IMR-90 (cell line): ENCODE results near the gene CES1. TPM values are rescaled to one million over a fixed set of nuclear protein-coding genes. Genes with fewer than 3 reads are reported as not detected.

Source experiments
- ATAC-seq: fragments of 200-7000 bp; cut with Tn5 transposase; 2 replicates; pipeline ENCODE4 v1.9.1; 2020; ENCODE audit warnings: low read depth, mild to moderate bottlenecking, moderate library complexity
- BruUV-seq: library from RNA; stranded (reverse); fragments of 400-500 nt; replicated peaks from 2 replicates; lab custom pipeline; 2021; lab: Mats Ljungman, UMichigan
- CTCF ChIA-PET: fragments of 300-600 bp; formaldehyde crosslinking; extraction: SDS; loops from one replicate; lab custom pipeline; 2021; ENCODE audit warnings: antibody characterized with exemption; lab: Yijun Ruan, JAX
- POLR2A ChIA-PET: fragments of 300-600 bp; sonication (Branson Sonifier 250); formaldehyde crosslinking; loops from one replicate; lab custom pipeline; 2022; ENCODE audit warnings: antibody characterized with exemption; ENCODE audit not compliant: unreplicated experiment; lab: Charles Lee
- DNase-seq: peaks from one replicate; pipeline ENCODE4 v3.0.0; 2013
- H2AFZ ChIP-seq: replicated peaks from 2 replicates; pipeline ENCODE3; 2013; ENCODE audit warnings: low read length, mild to moderate bottlenecking; ENCODE audit not compliant: poor library complexity
- H2AK5ac ChIP-seq: 2 replicates; pipeline ENCODE4 v1.6.1; 2013; ENCODE audit warnings: low read depth, low read length, inconsistent platforms
- H2AK9ac ChIP-seq: replicated peaks from 2 replicates; pipeline ENCODE3; 2013; ENCODE audit warnings: mild to moderate bottlenecking, low read depth, low read length, moderate library complexity; ENCODE audit not compliant: poor library complexity
- H2BK120ac ChIP-seq: 2 replicates; pipeline ENCODE4 v1.6.1; 2013; ENCODE audit warnings: low read depth, low read length, inconsistent platforms
- H2BK15ac ChIP-seq: 3 replicates; pipeline ENCODE4 v1.6.1; 2013; ENCODE audit warnings: low read depth, low read length, inconsistent platforms
- H2BK20ac ChIP-seq: 2 replicates; pipeline ENCODE4 v1.6.1; 2013; ENCODE audit warnings: low read depth, mild to moderate bottlenecking, inconsistent platforms, low read length, moderate library complexity
- H2BK5ac ChIP-seq: 2 replicates; pipeline ENCODE4 v1.6.1; 2013; ENCODE audit warnings: mild to moderate bottlenecking, low read depth, low read length, inconsistent platforms; ENCODE audit not compliant: poor library complexity, severe bottlenecking
- H3K14ac ChIP-seq: replicated peaks from 2 replicates; pipeline ENCODE4 v1.6.1; 2013; ENCODE audit warnings: low read depth, low read length, inconsistent platforms
- H3K18ac ChIP-seq: 2 replicates; pipeline ENCODE4 v1.6.1; 2013; ENCODE audit warnings: low read depth, low read length, control low read depth
- H3K23ac ChIP-seq: 2 replicates; pipeline ENCODE4 v1.6.1; 2013; ENCODE audit warnings: low read depth, low read length, inconsistent platforms
- H3K27ac ChIP-seq: 2 replicates; pipeline ENCODE4 v1.5.1; 2013; ENCODE audit warnings: mild to moderate bottlenecking, control low read depth, low read length; ENCODE audit not compliant: insufficient read depth
- H3K27me3 ChIP-seq: 2 replicates; pipeline ENCODE4 v1.6.1; 2013; ENCODE audit warnings: low read length; ENCODE audit not compliant: control insufficient read depth, insufficient read depth
- H3K36me3 ChIP-seq: 2 replicates; pipeline ENCODE4 v1.6.1; 2013; ENCODE audit warnings: low read length, mixed read lengths; ENCODE audit not compliant: control insufficient read depth, insufficient read depth
- H3K4ac ChIP-seq: 2 replicates; pipeline ENCODE4 v1.6.1; 2013; ENCODE audit warnings: low read depth, low read length, inconsistent platforms
- H3K4me1 ChIP-seq: 2 replicates; pipeline ENCODE4 v1.6.1; 2013; ENCODE audit warnings: low read length, mixed read lengths; ENCODE audit not compliant: control insufficient read depth, insufficient read depth
- H3K4me2 ChIP-seq: 2 replicates; pipeline ENCODE4 v1.6.1; 2013; ENCODE audit warnings: low read depth, mild to moderate bottlenecking, control low read depth, low read length, moderate library complexity
- H3K4me3 ChIP-seq: 2 replicates; pipeline ENCODE4 v1.5.1; 2013; ENCODE audit warnings: low read depth, mild to moderate bottlenecking, control low read depth, low read length, moderate library complexity; ENCODE audit not compliant: insufficient read depth
- H3K56ac ChIP-seq: 2 replicates; pipeline ENCODE4 v1.6.1; 2013; ENCODE audit warnings: low read length, inconsistent platforms; ENCODE audit not compliant: insufficient read depth; ENCODE audit errors: extremely low read depth
- H3K79me1 ChIP-seq, 2 experiments: 2 replicates each; pipeline ENCODE4 v1.6.1; 2013; ENCODE audit warnings: low read length in 2 of 2, inconsistent platforms in 1 of 2, low read depth in 1 of 2
- H3K9ac ChIP-seq: 2 replicates; pipeline ENCODE4 v1.6.1; 2013; ENCODE audit warnings: low read depth, low read length, control low read depth
- H3K9me1 ChIP-seq: 2 replicates; pipeline ENCODE4 v1.6.1; 2013; ENCODE audit warnings: low read length, inconsistent platforms; ENCODE audit not compliant: insufficient read depth
- H3K9me3 ChIP-seq: 2 replicates; pipeline ENCODE4 v1.6.1; 2013; ENCODE audit warnings: low read length; ENCODE audit not compliant: control insufficient read depth, insufficient read depth
- H4K20me1 ChIP-seq: 2 replicates; pipeline ENCODE4 v1.6.1; 2013; ENCODE audit warnings: low read length, inconsistent platforms; ENCODE audit not compliant: insufficient read depth
- H4K5ac ChIP-seq: 2 replicates; pipeline ENCODE4 v1.6.1; 2013; ENCODE audit warnings: mild to moderate bottlenecking, low read depth, low read length, control low read depth
- H4K8ac ChIP-seq, 2 experiments: 2 replicates each; pipeline ENCODE4 v1.6.1; 2013; ENCODE audit warnings: low read depth in 2 of 2, low read length in 2 of 2, control low read depth in 1 of 2, inconsistent platforms in 1 of 2
- H4K91ac ChIP-seq: 2 replicates; pipeline ENCODE4 v1.6.1; 2013; ENCODE audit warnings: low read depth, low read length, inconsistent platforms; ENCODE audit not compliant: insufficient read depth
- BHLHE40 ChIP-seq: fragments of 150-350 bp; IDR thresholded peaks from 2 replicates; pipeline ENCODE4 v1.6.1; 2016; ENCODE audit warnings: mild to moderate bottlenecking, low read depth, low read length
- CEBPB ChIP-seq: IDR thresholded peaks from 2 replicates; pipeline ENCODE4 v1.6.1; 2012; ENCODE audit warnings: low read depth, low read length, improper control_type of control experiment
- CHD1 ChIP-seq: IDR thresholded peaks from 2 replicates; pipeline ENCODE4 v1.6.1; 2012; ENCODE audit warnings: low read depth, low read length, improper control_type of control experiment
- ELK1 ChIP-seq: fragments of 150-350 bp; IDR thresholded peaks from 2 replicates; pipeline ENCODE4 v1.6.1; 2016; ENCODE audit warnings: low read depth, mild to moderate bottlenecking, low read length, moderate library complexity, borderline replicate concordance
- FOS ChIP-seq: fragments of 150-350 bp; IDR thresholded peaks from 2 replicates; pipeline ENCODE4 v1.6.1; 2016; ENCODE audit warnings: low read depth, low read length
- MAFK ChIP-seq: IDR thresholded peaks from 2 replicates; pipeline ENCODE4 v1.6.1; 2012; ENCODE audit warnings: low read depth, low read length, improper control_type of control experiment
- MAZ ChIP-seq: IDR thresholded peaks from 2 replicates; pipeline ENCODE4 v1.6.1; 2012; ENCODE audit warnings: low read depth, mild to moderate bottlenecking, low read length, improper control_type of control experiment, moderate library complexity, borderline replicate concordance
- MXI1 ChIP-seq: IDR thresholded peaks from 2 replicates; pipeline ENCODE4 v1.6.1; 2012; ENCODE audit warnings: low read depth, mild to moderate bottlenecking, low read length, moderate library complexity, borderline replicate concordance
- NFE2L2 ChIP-seq: fragments of 150-350 bp; IDR thresholded peaks from 2 replicates; pipeline ENCODE4 v1.6.1; 2016; ENCODE audit warnings: low read depth, mild to moderate bottlenecking, low read length
- POLR2A ChIP-seq: IDR thresholded peaks from 2 replicates; pipeline ENCODE4 v1.6.1; 2012; ENCODE audit warnings: mild to moderate bottlenecking, low read depth, low read length
- RAD21 ChIP-seq: IDR thresholded peaks from 2 replicates; pipeline ENCODE4 v1.6.1; 2012; ENCODE audit warnings: low read length, improper control_type of control experiment
- RCOR1 ChIP-seq: IDR thresholded peaks from 2 replicates; pipeline ENCODE4 v1.6.1; 2012; ENCODE audit warnings: mild to moderate bottlenecking, low read length, improper control_type of control experiment; ENCODE audit not compliant: insufficient replicate concordance
- RFX5 ChIP-seq: IDR thresholded peaks from 2 replicates; pipeline ENCODE4 v1.8.0; 2012; ENCODE audit warnings: low read depth, mild to moderate bottlenecking, low read length, moderate library complexity
- SMC3 ChIP-seq: fragments of 150-350 bp; IDR thresholded peaks from 2 replicates; pipeline ENCODE4 v1.6.1; 2016; ENCODE audit warnings: low read depth, mild to moderate bottlenecking, antibody characterized with exemption, low read length, moderate library complexity
- WGBS, 2 experiments: methylation state at CpG; one replicate each; pipeline versions ENCODE4 v1.1.5 to v1.1.7; 2013; ENCODE audit warnings: missing lambda C conversion rate in 2 of 2; ENCODE audit not compliant: insufficient read length in 1 of 2; ENCODE audit errors: extremely low coverage in 2 of 2; 5-methylcytosine and 5-hydroxymethylcytosine counted together
- dilution Hi-C: fragments of 300-500 bp; cut with HindIII; formaldehyde crosslinking; loops from one replicate; pipeline ENCODE4 v1.14.3; 2018; ENCODE audit warnings: low sequenced_read_pairs; ENCODE audit not compliant: unreplicated experiment
- in situ Hi-C: fragments of 300-500 bp; cut with MboI; formaldehyde crosslinking; loops from 3 replicates; pipeline ENCODE4 v1.14.3; 2019; ENCODE audit warnings: low sequenced_read_pairs, inconsistent platforms, mixed read lengths
- intact Hi-C: fragments of 100-400 bp; cut with micrococcal nuclease; formaldehyde crosslinking; loops from 2 replicates; pipeline ENCODE4 v1.10.0; 2022
- polyA plus RNA-seq, 3 experiments: library from polyadenylated mRNA; depleted of rRNA; stranded (reverse); fragments of >200 nt; gene quantifications; 2 replicates each; pipeline ENCODE4 v1.2.3, GENCODE V29; 2012; ENCODE audit warnings: low replicate concordance in 1 of 3
- total RNA-seq: library from RNA; depleted of rRNA; stranded (reverse); fragments of >200 nt; gene quantifications from 2 replicates; pipeline ENCODE4 v1.2.3, GENCODE V29; 2012
- TF ChIP-seq, protein P1 (sequence below): fragments of 150-350 bp; IDR thresholded peaks from 2 replicates; pipeline ENCODE4 v1.6.1; 2017; ENCODE audit warnings: mild to moderate bottlenecking, antibody characterized with exemption, low read length, low read depth
- TF ChIP-seq, protein P2 (sequence below): conservative IDR thresholded peaks from 2 replicates; pipeline ENCODE4 v1.5.1; 2012; ENCODE audit warnings: mild to moderate bottlenecking, low read depth, low read length, improper control_type of control experiment

CES1 gene
- total and polyA plus RNA-seq, 2 of the 4 experiments (the other 2 are of a cell fraction) = 0.03 TPM; not detected in 1

DNA sequence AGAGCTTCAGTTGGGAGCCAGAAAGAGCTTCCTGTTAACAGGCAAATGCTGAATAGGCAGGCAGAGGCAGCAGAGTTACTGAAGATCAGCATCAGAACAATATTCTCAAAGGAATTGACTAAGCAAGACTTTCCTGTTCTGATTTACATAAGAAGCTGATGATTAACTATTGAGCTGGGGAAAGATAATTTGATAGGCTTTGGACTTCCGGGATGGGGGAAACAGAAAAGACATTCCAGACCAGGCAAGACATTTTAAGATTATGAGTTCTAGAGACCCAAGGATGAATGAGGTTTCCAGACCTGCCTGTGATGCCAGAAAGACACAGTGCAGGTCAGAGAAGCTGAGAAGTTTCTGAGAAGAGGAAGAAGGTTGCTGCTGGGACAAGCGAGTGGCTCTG, 42.4 kb upstream of the CES1 start, which contains the start of gene CES5A:
Gene CES5A, minus strand, starts transcription at position 101 of the 400 bp plus-strand sequence. CDS start 152 bp downstream, outside the sequence.
- H3K27me3 ChIP-seq = no peaks in the 10 kb centered on the region
- no peak within 1 kb of the TSS for H4K91ac ChIP-seq
- H3K9me1 ChIP-seq = no peaks in the 10 kb centered on the region
- TF ChIP-seq CHD1 (no peak), RFX5 (no peak), MAFK (no peak), MAZ (no peak), ELK1 (no peak), RCOR1 (no peak), MXI1 (no peak), RAD21 (no peak), POLR2A (no peak), BHLHE40 (no peak), CEBPB (no peak), SMC3 (no peak), NFE2L2 (no peak), FOS (no peak)
- TF ChIP-seq, protein P1, sequence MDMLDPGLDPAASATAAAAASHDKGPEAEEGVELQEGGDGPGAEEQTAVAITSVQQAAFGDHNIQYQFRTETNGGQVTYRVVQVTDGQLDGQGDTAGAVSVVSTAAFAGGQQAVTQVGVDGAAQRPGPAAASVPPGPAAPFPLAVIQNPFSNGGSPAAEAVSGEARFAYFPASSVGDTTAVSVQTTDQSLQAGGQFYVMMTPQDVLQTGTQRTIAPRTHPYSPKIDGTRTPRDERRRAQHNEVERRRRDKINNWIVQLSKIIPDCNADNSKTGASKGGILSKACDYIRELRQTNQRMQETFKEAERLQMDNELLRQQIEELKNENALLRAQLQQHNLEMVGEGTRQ = no peak
- TF ChIP-seq, protein P2, sequence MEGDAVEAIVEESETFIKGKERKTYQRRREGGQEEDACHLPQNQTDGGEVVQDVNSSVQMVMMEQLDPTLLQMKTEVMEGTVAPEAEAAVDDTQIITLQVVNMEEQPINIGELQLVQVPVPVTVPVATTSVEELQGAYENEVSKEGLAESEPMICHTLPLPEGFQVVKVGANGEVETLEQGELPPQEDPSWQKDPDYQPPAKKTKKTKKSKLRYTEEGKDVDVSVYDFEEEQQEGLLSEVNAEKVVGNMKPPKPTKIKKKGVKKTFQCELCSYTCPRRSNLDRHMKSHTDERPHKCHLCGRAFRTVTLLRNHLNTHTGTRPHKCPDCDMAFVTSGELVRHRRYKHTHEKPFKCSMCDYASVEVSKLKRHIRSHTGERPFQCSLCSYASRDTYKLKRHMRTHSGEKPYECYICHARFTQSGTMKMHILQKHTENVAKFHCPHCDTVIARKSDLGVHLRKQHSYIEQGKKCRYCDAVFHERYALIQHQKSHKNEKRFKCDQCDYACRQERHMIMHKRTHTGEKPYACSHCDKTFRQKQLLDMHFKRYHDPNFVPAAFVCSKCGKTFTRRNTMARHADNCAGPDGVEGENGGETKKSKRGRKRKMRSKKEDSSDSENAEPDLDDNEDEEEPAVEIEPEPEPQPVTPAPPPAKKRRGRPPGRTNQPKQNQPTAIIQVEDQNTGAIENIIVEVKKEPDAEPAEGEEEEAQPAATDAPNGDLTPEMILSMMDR = no peak
- H3K9me3 ChIP-seq = no peaks in the 10 kb centered on the region
- no peak within 1 kb of the TSS for H3K18ac ChIP-seq
- in situ Hi-C loops (no loop called here), dilution Hi-C loops (no loop called here), intact Hi-C loops (no loop called here)
- no peak within 1 kb of the TSS for H3K4ac ChIP-seq
- no TSS peak for BruUV-seq
- no peak within 1 kb of the TSS for H3K9ac ChIP-seq
- no peak within 1 kb of the TSS for H3K14ac ChIP-seq
- no peaks in the 10 kb centered on the region for H3K79me1 ChIP-seq
- no peaks in the 10 kb centered on the region for H3K36me3 ChIP-seq
- no peak for ATAC-seq
- H2BK15ac ChIP-seq = no peak within 1 kb of the TSS
- WGBS, 2 experiments = 13% methylated on average over 1 of the region's 2 CpGs; no CpG with 5 or more reads in 1 of the 2 experiments
- H2AFZ ChIP-seq = no peak within 1 kb of the TSS
- H4K5ac ChIP-seq = no peak within 1 kb of the TSS
- no peaks in the 10 kb centered on the region for H3K4me1 ChIP-seq
- H3K56ac ChIP-seq = no peak within 1 kb of the TSS
- H3K4me2 ChIP-seq = no peak within 1 kb of the TSS
- H4K20me1 ChIP-seq = no peaks in the 10 kb centered on the region
- no peak within 1 kb of the TSS for H2AK5ac ChIP-seq
- no peak within 1 kb of the TSS for H2AK9ac ChIP-seq
- H2BK20ac ChIP-seq = no peak within 1 kb of the TSS
- H3K27ac ChIP-seq = no peak within 1 kb of the TSS
- H3K4me3 ChIP-seq = no peak within 1 kb of the TSS
- POLR2A ChIA-PET = no interaction called here
- no peak within 1 kb of the TSS for H4K8ac ChIP-seq
- H2BK5ac ChIP-seq = no peak within 1 kb of the TSS
- no peak for DNase-seq
- CTCF ChIA-PET = no interaction called here
- no peak within 1 kb of the TSS for H2BK120ac ChIP-seq
- H3K23ac ChIP-seq = no peak within 1 kb of the TSS
